ENCODE results near the gene TMEM87B.
"Not testable (repeated sequence)": the region's sequence is repeated elsewhere in the genome, so short reads cannot be mapped to it uniquely, and the experiment has no call there.

TMEM87B gene

GRCh38 chr2:112033600-112033999 lies 21.5 kb upstream of the TMEM87B start:
- DNase-seq: no peak

DNA sequence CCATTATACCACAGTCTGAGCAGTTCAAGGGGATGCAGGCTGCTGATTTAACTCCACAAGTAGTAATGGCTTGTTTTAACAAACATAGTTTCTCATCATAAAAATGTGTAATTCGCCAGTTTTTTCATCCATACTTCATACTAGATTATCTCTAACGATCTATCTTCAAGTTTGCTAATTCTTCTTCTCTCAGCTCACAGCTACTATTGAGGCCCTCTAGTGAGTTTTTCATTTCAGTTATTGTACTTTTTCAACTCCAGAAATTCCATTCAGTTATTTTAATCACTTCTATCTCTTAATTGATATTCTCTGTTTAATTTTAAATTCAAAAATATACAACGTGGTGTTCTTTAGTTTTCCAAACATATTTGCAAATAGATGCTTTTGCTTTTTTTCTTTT lies 20.1 kb upstream of the TMEM87B start:
- no peak for DNase-seq

DNA sequence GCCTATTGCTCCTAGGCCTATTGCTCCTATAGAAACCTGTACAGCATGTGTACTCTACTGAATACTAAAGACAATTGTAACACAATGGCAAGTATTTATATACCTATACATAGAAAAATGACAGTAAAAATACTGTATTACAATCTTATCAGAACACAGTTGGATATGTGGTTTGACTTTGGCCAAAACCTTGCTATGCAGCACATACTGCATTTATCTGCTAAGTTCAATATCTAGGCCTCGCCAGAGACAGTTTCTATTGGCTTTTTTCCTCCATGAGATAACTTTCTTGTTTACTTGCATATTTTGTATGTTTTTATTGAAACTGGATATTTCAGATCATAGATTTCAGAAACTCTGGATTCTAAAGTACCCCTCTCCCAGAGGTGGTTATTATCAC lies 19.3 kb upstream of the TMEM87B start:
- no peak for DNase-seq

GRCh38 chr2:112039556-112039955 lies 15.5 kb upstream of the TMEM87B start:
- DNase-seq: not testable (repeated sequence)

DNA sequence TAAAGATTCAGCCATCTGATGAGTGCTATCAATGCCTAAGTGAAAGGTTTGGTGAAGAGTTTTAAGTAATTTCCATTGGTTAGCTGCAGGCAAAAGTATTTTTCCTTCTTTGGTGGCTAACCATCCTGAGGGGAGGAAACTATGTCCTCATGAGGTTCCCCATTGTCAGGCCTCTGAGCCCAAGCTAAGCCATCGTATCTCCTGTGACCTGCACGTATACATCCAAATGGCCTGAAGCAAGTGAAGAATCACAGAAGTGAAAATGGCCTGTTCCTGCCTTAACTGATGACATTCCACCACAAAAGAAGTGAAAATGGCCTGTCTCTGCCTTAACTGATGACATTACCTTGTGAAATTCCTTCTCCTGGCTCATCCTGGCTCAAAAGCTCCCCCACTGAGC lies 15.0 kb upstream of the TMEM87B start:
- not testable (repeated sequence) for DNase-seq

GRCh38 chr2:112041460-112041859 lies 13.6 kb upstream of the TMEM87B start:
- DNase-seq: not testable (repeated sequence)

DNA sequence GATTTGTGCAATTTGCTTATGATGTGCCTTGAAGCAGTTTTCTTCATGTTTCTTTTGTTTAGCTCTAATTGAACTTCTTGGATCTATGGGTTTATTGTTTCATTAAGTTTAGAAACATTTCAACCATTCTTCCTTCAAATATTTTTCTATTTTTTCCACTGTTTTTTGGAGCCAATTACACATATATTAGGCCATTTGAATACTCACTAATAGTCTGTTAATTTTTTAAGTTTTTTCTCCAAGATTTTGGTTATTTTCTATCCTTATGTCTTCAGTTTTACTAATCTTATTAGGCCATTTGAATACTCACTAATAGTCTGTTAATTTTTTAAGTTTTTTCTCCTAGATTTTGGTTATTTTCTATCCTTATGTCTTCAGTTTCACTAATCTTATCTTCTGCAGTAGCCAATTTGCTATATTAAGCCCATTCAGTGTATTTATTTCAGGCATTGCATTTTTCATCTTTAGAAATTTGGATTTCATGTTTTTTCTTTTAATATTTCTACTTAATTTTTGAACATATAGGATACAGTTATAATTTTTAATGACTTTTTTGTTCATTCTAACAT lies 9.5 kb upstream of the TMEM87B start:
- DNase-seq: no peak

DNA sequence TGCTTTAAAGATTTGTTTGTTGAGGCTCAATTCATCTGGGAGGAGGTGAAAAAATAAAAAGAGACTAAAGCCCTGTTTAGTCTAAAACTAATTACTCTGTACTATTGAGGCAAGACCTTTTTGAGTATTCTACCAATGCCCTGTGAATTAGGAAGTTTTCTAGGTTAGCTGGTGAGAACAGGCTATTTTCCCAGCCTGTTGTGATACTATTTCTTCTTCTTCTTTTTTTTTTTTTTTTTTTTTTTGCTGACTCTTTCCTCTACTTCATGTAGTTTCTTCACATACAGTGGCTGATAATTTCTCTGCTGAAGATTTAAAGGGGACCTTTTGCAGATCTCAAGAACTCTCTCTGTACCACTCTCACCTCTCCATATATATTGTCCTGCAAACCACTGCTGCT lies 8.8 kb upstream of the TMEM87B start:
- DNase-seq: no peak

- DNase-seq: no peak
These were observed 7.4 kb upstream of the TMEM87B start for GRCh38 chr2:112047537-112048235.

GRCh38 chr2:112048236-112048592 lies 6.9 kb upstream of the TMEM87B start:
- DNase-seq: no peak

DNA sequence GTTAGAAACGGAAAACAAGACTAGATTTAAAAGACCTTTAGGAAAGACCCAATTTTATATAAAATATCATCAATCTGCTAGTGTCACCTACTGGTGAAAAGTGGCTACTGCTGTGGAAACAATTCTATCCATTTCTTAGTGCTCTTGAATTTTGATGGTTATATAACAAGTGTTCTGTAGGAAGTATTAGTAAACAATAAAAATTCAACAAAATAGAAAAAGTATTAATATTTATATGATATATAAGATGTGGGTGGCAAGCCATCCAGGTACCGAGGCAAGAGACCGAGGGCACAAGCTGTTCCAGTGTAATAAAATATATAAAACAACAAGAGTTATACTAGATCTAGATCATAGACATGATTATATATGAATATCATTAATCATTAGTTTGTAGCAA lies 6.2 kb upstream of the TMEM87B start:
- DNase-seq: peak; percentile 42

- no peak for DNase-seq
These were observed 4.8 kb upstream of the TMEM87B start for GRCh38 chr2:112050316-112050715.

GRCh38 chr2:112053917-112054846 lies 887 bp upstream of the TMEM87B start:
- DNase-seq: peak; percentile 64

- DNase-seq: peak; percentile 10
These were observed 909 bp downstream of the TMEM87B start for GRCh38 chr2:112055730-112056625.

DNA sequence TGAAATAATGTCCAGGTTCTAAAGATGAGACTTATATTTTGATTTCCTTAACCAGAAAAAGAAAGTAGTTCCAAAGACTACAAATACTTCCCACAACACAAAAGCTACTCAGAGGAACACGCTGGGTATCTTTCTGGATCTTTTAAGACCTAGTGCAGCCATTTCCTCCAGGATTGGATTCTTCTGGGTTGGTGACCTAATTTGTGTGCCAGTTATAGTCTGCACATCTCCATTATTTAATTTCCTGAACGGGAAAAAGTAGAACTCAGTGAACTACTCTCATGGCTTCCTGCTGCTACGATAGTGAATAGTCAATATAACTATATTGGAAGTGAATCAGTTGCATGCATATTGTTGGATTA lies 1.5 kb downstream of the TMEM87B start:
- no peak for DNase-seq

DNA sequence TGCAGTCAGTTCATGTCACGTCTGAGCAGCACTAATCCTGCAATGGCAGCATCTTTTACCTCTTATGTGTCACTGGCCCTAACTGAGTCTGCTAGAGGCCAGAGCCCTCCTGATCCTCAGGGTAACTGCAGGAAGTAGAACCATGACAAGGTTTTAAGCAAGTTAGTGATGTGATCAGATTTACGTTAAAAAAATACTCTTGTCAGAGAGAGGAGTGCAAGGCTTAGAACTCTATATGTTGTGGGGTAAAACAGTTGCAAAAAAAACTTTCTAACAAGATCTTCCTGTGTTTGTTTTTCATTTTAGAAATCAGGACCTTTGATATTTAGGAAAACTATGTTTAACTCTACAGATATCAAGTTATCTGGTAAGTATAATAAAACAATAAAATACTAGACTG lies 4.6 kb downstream of the TMEM87B start:
- DNase-seq: no peak

- no peak for DNase-seq
These were observed 6.2 kb downstream of the TMEM87B start for GRCh38 chr2:112061299-112061698.

DNA sequence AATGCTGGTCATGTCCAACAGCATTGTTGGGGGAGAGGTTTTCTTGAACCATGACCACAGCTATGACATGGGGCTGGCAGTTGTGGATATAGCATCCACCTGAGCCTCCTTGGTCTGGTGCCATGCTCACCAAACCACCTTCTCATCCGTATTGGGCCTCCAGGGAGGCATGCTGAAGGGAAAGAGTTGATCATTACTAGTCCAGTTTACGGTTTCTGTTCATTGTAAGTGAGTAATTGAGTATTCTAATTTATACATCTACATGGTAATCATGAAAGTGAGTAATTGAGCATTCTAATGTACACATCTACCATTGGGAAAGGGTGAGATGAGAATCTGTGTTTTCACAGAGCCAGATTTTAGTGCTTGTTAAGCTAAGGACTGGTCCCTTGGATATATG lies 6.8 kb downstream of the TMEM87B start:
- DNase-seq: no peak

DNA sequence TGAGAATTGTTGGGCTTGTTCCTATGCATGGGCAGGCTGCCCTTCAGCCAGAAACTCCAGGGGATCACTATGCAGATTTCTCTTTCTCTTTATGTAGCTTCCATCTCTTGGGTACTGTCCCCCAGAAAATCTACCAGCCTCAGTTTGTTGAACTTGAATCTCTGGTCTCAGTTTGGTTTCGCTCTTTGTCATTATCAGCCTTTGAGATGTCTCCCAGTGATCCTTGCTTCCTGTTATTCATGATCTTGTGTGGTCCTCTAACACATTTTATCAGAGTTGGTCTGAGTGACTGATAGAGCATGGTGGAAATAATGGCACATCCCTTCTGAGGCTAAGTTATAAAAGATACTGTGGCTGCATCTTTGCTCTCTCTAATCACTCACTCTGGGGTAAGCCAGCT lies 7.8 kb downstream of the TMEM87B start:
- DNase-seq: no peak

DNA sequence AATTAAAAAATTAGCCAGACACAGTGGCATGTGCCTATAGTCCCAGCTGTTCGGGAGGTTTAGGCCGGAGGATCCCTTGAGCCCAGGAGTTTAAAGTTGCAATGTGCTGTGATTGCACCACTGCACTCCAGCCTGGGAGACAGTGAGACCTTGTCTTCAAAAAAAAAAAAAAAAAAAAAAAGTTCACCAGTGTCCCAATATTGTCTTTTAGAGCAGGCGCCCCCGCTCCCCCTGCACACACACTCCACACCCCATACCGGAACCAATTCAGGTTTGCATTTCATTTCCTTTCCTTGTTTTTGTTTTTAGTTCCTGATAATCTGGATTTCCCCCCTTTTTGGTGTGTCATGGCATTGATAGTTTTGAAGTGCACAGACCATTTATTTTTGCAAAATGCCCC lies 10.4 kb downstream of the TMEM87B start:
- no peak for DNase-seq

DNA sequence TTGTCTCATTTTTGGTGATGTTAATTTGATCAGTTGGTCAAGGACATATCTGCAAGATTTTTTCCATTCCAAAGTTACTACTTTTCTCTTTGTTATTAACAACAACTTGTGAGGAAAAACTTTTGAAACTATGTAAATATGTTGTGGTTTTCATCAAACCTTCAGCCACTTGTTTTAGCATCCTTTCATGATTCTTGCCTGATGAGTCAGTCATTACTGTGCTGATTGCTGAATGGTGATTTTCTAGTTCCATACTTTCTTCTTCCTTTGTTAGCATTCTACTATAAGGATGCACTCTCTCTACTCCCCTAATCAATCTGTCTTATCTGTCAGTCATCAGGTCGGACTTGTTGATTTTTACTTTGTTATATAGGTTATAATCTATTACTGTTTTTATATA lies 10.9 kb downstream of the TMEM87B start:
- DNase-seq: no peak

DNA sequence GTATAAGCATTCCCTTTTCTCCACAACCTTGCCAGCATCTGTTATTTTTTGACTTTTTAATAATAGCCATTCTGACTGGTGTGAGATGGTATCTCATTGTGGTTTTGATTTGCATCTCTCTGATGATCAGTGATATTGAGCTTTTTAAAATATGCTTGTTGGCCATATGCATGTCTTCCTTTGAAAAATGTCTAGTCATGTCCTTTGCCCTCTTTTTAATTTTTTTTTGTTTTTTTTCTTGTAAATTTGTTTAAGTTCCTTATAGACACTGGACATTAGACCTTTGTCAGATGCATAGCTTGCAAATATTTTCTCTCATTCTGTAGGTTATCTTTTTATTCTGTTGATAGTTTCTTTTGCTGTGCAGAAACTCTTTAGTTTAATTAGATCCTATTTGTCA lies 14.7 kb downstream of the TMEM87B start:
- not testable (repeated sequence) for DNase-seq

DNA sequence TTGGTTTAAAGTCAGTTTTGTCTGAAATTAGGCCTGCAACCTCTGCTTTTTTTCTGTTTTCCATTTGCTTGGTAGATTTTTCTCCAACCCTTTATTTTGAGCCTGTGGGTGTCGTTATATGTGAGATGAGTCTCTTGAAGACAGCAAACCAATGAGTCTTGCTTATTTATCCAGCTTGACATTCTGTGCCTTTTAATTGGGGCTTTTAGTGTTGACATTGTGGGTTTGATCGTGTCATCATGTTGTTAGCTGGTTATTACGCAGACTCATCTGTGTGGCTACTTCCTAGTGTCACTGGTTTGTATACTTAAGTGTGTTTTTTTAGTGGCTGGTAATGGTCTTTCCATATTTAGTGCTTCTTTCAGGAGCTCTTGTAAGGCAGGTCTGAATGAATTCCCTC lies 18.8 kb downstream of the TMEM87B start:
- no peak for DNase-seq
